ENCODE measurements around the gene TSSK6.

DNA sequence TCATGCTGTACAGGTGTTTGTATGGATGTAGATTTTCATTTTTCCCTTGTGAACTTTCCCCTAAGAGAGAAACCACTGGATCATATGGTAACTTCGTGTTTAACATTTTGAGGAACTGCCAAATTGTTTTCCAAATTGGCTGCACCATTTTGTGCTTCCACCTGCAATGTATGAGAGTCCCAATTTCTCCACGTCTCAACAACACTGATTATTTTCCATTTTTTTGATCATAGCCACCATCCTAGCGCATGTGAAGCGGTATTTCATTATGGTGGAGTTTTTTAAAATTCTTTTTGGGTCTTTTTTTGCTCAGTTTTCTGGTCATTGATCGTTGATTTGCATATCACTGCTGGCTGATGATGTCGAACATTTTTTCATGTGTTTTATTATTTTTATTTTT, 5.6 kb upstream of the TSSK6 start:
- TF ChIP-seq, protein P1, sequence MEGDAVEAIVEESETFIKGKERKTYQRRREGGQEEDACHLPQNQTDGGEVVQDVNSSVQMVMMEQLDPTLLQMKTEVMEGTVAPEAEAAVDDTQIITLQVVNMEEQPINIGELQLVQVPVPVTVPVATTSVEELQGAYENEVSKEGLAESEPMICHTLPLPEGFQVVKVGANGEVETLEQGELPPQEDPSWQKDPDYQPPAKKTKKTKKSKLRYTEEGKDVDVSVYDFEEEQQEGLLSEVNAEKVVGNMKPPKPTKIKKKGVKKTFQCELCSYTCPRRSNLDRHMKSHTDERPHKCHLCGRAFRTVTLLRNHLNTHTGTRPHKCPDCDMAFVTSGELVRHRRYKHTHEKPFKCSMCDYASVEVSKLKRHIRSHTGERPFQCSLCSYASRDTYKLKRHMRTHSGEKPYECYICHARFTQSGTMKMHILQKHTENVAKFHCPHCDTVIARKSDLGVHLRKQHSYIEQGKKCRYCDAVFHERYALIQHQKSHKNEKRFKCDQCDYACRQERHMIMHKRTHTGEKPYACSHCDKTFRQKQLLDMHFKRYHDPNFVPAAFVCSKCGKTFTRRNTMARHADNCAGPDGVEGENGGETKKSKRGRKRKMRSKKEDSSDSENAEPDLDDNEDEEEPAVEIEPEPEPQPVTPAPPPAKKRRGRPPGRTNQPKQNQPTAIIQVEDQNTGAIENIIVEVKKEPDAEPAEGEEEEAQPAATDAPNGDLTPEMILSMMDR (IDR thresholded peaks at IDR 0.05; ENCODE audit: low read length) = no peak
- TF ChIP-seq EZH2 (IDR thresholded peaks at IDR 0.05; ENCODE audit: borderline replicate concordance, low read length) = no peak

All from OCI-LY1 (cell line).